PC-9 (cell line): Measurements from ENCODE around the gene CA5A. TPM values are rescaled to one million over a fixed set of nuclear protein-coding genes. Genes with fewer than 3 reads are reported as not detected.
"Not testable (repeated sequence)": the region's sequence is repeated elsewhere in the genome, so short reads cannot be mapped to it uniquely, and the experiment has no call there.

ENCODE experiments used
- BruUV-seq: library from RNA; stranded (reverse); fragments of 400-500 nt; replicated peaks from 2 replicates; lab custom pipeline; 2021; lab: Mats Ljungman, UMichigan
- CTCF ChIA-PET: fragments of 300-600 bp; sonication (Branson Sonifier 250); formaldehyde crosslinking; loops from one replicate; lab custom pipeline; 2022; ENCODE audit warnings: antibody characterized with exemption; lab: Charles Lee
- POLR2A ChIA-PET: fragments of 300-600 bp; sonication (Branson Sonifier 250); formaldehyde crosslinking; loops from one replicate; lab custom pipeline; 2022; ENCODE audit warnings: antibody characterized with exemption; ENCODE audit not compliant: unreplicated experiment; lab: Charles Lee
- DNase-seq, 2 experiments: peaks; one replicate each; pipeline versions ENCODE4 v3.0.0 to v3.0.0-alpha.2; 2015 to 2022; ENCODE audit warnings: mixed read lengths in 1 of 2
- H2AFZ ChIP-seq: fragments of 200-600 bp; sonication (generic); 2 replicates; pipeline ENCODE4 v1.8.1; 2017; ENCODE audit warnings: antibody characterized with exemption
- H3F3A ChIP-seq: fragments of 200-600 bp; sonication (generic); 2 replicates; pipeline ENCODE4 v1.8.1; 2017; ENCODE audit warnings: antibody characterized with exemption, mild to moderate bottlenecking, low read depth; ENCODE audit not compliant: insufficient read depth
- H3K27ac ChIP-seq: fragments of 200-600 bp; sonication (generic); 2 replicates; pipeline ENCODE4 v1.6.1; 2016; ENCODE audit warnings: mixed run types
- H3K27me3 ChIP-seq: fragments of 200-600 bp; sonication (generic); 2 replicates; pipeline ENCODE4 v1.6.1; 2016; ENCODE audit warnings: low read depth, mixed run types; ENCODE audit not compliant: insufficient read depth
- H3K36me3 ChIP-seq: fragments of 200-600 bp; sonication (generic); 2 replicates; pipeline ENCODE4 v1.6.1; 2016; ENCODE audit warnings: low read depth, mixed run types
- H3K4me1 ChIP-seq: fragments of 200-600 bp; sonication (generic); replicated peaks from 2 replicates; pipeline ENCODE4 v1.6.1; 2016; ENCODE audit warnings: mixed run types; ENCODE audit not compliant: insufficient read depth
- H3K4me2 ChIP-seq: fragments of 200-600 bp; sonication (generic); 2 replicates; pipeline ENCODE4 v1.6.1; 2017; ENCODE audit warnings: mixed run types
- H3K4me3 ChIP-seq: fragments of 200-600 bp; sonication (generic); 2 replicates; pipeline ENCODE4 v1.6.1; 2016; ENCODE audit warnings: mixed run types
- H3K79me2 ChIP-seq: fragments of 200-600 bp; sonication (generic); 2 replicates; pipeline ENCODE4 v1.6.1; 2017; ENCODE audit warnings: low read depth, mixed run types
- H3K9me2 ChIP-seq: fragments of 200-600 bp; sonication (generic); 2 replicates; pipeline ENCODE4 v1.8.1; 2017; ENCODE audit warnings: mild to moderate bottlenecking; ENCODE audit not compliant: insufficient read depth
- H3K9me3 ChIP-seq: fragments of 200-600 bp; sonication (generic); 2 replicates; pipeline ENCODE4 v1.8.1; 2016; ENCODE audit warnings: low read depth; ENCODE audit not compliant: insufficient read depth
- H4K20me1 ChIP-seq: fragments of 200-600 bp; sonication (generic); 2 replicates; pipeline ENCODE4 v1.8.1; 2017; ENCODE audit not compliant: insufficient read depth
- EZH2 ChIP-seq: fragments of 200-600 bp; sonication (generic); IDR thresholded peaks from 2 replicates; pipeline ENCODE4 v1.8.0; 2017; ENCODE audit warnings: antibody characterized with exemption, low read depth
- intact Hi-C: fragments of 100-400 bp; cut with micrococcal nuclease; formaldehyde crosslinking; loops from one replicate; pipeline ENCODE4 v1.10.0; 2022; ENCODE audit not compliant: unreplicated experiment
- total RNA-seq: library from RNA; stranded (reverse); gene quantifications from 2 replicates; pipeline ENCODE4 v1.2.3, GENCODE V29; 2021
- TF ChIP-seq, protein P1 (sequence below): fragments of 200-600 bp; sonication (generic); conservative IDR thresholded peaks from 2 replicates; pipeline ENCODE4 v1.6.1; 2017; ENCODE audit warnings: mixed run types, antibody characterized with exemption, mild to moderate bottlenecking, moderate library complexity

The CA5A gene
- total RNA-seq, 1 experiment from 2014 or later, result 0.26 TPM

DNA sequence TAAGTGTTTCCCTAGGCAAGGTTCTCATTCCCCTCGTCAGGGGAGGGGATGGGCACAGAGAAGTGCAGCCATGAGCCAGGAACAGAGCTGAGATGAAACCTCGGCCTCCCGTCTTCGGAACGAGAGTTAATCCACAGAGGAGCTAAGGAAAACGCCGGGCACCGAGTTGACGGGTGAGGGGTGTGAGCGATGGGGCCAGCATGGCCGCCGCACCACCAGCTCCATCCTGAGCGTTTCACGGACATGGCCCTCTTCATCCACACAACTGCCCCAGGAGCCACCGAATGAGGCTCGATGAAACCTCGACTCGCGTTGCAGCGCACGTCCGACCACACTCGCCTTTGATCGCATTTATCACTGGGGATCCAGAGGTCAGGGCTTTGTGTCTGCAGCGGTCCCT is 21.5 kb downstream of the CA5A start:
- POLR2A ChIA-PET, result no interaction called here
- CTCF ChIA-PET, result no interaction called here
- H3K4me1 ChIP-seq, result no peaks in the 10 kb centered on the region

DNA sequence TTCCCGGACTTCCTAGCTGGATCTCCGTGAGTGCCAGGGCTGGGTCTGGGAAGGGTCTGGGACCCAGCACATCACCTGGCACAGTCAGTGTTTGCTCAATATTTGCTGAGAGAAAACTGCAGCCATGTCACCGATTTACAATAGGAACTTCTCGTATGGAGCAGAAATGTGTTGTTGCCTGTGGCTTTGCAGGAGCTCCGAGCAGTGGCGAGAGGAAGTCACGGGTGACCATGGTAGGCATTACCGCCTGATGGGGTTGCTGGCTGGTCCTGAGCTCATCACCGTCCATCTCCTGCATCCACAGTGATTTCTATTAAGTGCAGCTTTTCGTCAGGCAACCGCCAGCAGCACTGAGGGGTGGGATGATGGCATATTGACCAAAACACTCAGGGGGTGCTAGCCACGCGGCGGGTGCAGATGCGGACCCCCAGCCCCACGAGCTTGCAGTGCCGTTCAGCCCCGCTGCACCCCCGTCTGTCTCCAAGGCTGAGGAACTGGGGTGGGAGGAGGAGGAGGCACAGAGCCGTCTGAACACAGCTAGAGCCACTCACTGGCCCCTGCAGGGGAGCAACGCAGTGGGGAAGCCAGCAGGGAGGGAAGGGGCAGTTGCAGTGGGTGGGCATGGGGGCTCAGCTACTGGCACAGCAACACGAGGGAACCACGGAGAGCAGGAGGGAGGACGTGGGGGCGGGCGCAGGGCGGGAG is 22.2 kb downstream of the CA5A start:
- CTCF ChIA-PET, result interaction anchor here (0.6 kb wide), 1 partner anchor 499 kb away, joined by 13 read pairs; no protein-coding TSS in a partner anchor
- H3K9me2 ChIP-seq, H3K9me3 ChIP-seq, DNase-seq, H3K27me3 ChIP-seq, H3K27ac ChIP-seq, H3K4me3 ChIP-seq, H3F3A ChIP-seq, H4K20me1 ChIP-seq, intact Hi-C loops, H3K79me2 ChIP-seq, H3K4me2 ChIP-seq, POLR2A ChIA-PET, H3K36me3 ChIP-seq, H2AFZ ChIP-seq, BruUV-seq, H3K4me1 ChIP-seq: not testable (repeated sequence)

More for the DNA sequence above, 21.5 kb downstream of the CA5A start:
- no peaks in the 10 kb centered on the region; the same call in 1 of the 2 replicates for H3F3A ChIP-seq
- no peaks in the 10 kb centered on the region for H3K36me3 ChIP-seq
- no peaks in the 10 kb centered on the region for H3K9me3 ChIP-seq
- no peak overlapping the region for H3K4me3 ChIP-seq
- no peak overlapping the region for H3K4me2 ChIP-seq
- no peak for DNase-seq
- no peaks in the 10 kb centered on the region for H3K79me2 ChIP-seq
- no TSS peak for BruUV-seq
- H3K9me2 ChIP-seq, result no peaks in the 10 kb centered on the region
- intact Hi-C loops, result no loop called here
- no peak for TF ChIP-seq EZH2
- TF ChIP-seq, protein P1, sequence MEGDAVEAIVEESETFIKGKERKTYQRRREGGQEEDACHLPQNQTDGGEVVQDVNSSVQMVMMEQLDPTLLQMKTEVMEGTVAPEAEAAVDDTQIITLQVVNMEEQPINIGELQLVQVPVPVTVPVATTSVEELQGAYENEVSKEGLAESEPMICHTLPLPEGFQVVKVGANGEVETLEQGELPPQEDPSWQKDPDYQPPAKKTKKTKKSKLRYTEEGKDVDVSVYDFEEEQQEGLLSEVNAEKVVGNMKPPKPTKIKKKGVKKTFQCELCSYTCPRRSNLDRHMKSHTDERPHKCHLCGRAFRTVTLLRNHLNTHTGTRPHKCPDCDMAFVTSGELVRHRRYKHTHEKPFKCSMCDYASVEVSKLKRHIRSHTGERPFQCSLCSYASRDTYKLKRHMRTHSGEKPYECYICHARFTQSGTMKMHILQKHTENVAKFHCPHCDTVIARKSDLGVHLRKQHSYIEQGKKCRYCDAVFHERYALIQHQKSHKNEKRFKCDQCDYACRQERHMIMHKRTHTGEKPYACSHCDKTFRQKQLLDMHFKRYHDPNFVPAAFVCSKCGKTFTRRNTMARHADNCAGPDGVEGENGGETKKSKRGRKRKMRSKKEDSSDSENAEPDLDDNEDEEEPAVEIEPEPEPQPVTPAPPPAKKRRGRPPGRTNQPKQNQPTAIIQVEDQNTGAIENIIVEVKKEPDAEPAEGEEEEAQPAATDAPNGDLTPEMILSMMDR, result no peak
- H2AFZ ChIP-seq, result no peak overlapping the region
- no peak overlapping the region for H3K27ac ChIP-seq
- H4K20me1 ChIP-seq, result no peaks in the 10 kb centered on the region
- peaks cover 7% of the 10 kb centered on the region; the same call in 1 of the 2 replicates for H3K27me3 ChIP-seq

DNA sequence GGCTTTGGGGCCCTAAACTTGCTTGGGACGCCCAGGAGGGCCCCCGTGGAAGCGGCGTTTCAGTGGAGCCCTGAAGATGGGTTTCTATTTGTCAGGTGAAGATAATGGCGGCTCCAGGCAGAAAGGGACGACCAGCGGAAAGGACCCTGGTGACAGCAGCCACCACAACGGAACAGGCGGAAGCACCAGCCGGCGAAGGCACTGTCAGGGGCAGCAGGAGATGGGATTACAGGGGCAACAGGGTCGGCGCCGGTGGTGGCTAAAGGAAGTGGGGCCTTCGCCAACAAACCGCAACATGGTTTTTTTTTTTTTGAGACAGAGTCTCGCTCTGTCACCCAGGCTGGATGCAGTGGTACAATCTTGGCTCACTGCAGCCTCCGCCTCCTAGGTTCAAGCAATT is 23.6 kb downstream of the CA5A start:
- H3K27ac ChIP-seq, POLR2A ChIA-PET, H3F3A ChIP-seq, H3K9me3 ChIP-seq, DNase-seq, H3K4me3 ChIP-seq, H3K79me2 ChIP-seq, H3K4me2 ChIP-seq, BruUV-seq, H3K27me3 ChIP-seq, H2AFZ ChIP-seq, H4K20me1 ChIP-seq, H3K4me1 ChIP-seq, H3K36me3 ChIP-seq, intact Hi-C loops, CTCF ChIA-PET, H3K9me2 ChIP-seq: not testable (repeated sequence)

DNA sequence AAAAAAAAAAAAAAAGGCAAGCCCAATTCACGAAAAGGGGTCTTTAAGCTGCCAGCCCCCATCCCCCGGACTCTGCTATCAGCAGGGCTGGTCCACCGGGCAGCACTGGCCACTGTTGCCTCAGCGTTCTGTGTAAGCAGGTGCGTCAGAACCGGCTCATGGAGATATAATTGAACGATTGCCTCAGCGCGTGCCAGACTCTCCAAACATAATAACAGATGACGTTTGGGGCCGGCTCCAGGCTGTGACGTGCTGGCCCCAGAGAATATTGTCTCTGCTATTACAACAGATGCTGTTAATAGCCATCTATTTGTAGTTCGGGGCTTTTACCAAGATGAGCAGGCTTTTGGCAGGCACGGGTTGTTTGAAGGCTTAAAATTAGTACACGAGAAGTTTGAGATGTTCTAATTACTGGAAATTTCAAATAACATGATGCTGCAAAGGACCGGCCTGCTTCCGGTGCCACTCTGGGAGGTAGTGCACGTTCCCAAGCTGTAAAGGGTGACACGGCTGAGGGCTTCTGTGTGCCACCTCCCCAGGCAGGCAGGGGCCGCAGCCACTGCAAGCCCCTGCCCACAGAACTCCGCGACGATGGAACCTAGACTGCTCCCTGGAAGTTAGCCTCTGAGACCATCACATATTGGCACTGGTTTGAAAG is 25.1 kb downstream of the CA5A start:
- CTCF ChIA-PET, BruUV-seq: not testable (repeated sequence)

More for the DNA sequence above, 25.1 kb downstream of the CA5A start:
- H3K4me1 ChIP-seq, H3K36me3 ChIP-seq, H3K79me2 ChIP-seq, H3K4me3 ChIP-seq, H3K4me2 ChIP-seq, H3K9me3 ChIP-seq, H3K9me2 ChIP-seq, H2AFZ ChIP-seq, H3K27ac ChIP-seq, DNase-seq, H3F3A ChIP-seq, POLR2A ChIA-PET, intact Hi-C loops, H4K20me1 ChIP-seq: not testable (repeated sequence)
- peaks cover 15% of the 10 kb centered on the region for H3K27me3 ChIP-seq
